HG02642 (cell line): ENCODE results near the gene ISG15.
"Not testable (repeated sequence)": the region's sequence is repeated elsewhere in the genome, so short reads cannot be mapped to it uniquely, and the experiment has no call there.

Experiments used
- ATAC-seq: cut with Tn5 transposase; IDR thresholded peaks from one replicate; pipeline ENCODE4 v1.9.1; 2021; ENCODE audit warnings: mild to moderate bottlenecking; ENCODE audit not compliant: unreplicated experiment, poor library complexity

Gene ISG15

GRCh38 chr1:1006305-1007159 lies 6.8 kb upstream of the ISG15 start:
- ATAC-seq = no peak

GRCh38 chr1:1010131-1010530 lies 3.2 kb upstream of the ISG15 start:
- ATAC-seq = not testable (repeated sequence)

GRCh38 chr1:1011396-1011949 lies 1.8 kb upstream of the ISG15 start:
- no peak for ATAC-seq

GRCh38 chr1:1012736-1013104 lies 577 bp upstream of the ISG15 start:
- peak; percentile 3 for ATAC-seq

- ATAC-seq = no peak
Measured at GRCh38 chr1:1013922-1014648, 788 bp downstream of the ISG15 start.

GRCh38 chr1:1014799-1015681 lies 1.7 kb downstream of the ISG15 start:
- no peak for ATAC-seq

GRCh38 chr1:1017397-1018320 lies 4.4 kb downstream of the ISG15 start:
- ATAC-seq = not testable (repeated sequence)

GRCh38 chr1:1018321-1018685 lies 5.0 kb downstream of the ISG15 start:
- ATAC-seq = not testable (repeated sequence)

GRCh38 chr1:1019122-1019999 lies 6.1 kb downstream of the ISG15 start:
- peak; percentile 71 for ATAC-seq

GRCh38 chr1:1020000-1020404 lies 6.7 kb downstream of the ISG15 start, which contains the start of gene AGRN:
AGRN (plus strand) TSS chr1:1020120; CDS start chr1:1020173, 53 bp downstream.
- peak; percentile 41 for ATAC-seq

GRCh38 chr1:1020415-1021009 lies 7.2 kb downstream of the ISG15 start:
- peak; percentile 14 for ATAC-seq

- no peak for ATAC-seq
Measured at GRCh38 chr1:1021010-1021919, 8.0 kb downstream of the ISG15 start.

GRCh38 chr1:1021920-1022259 lies 8.6 kb downstream of the ISG15 start:
- ATAC-seq = no peak

- ATAC-seq = no peak
Measured at GRCh38 chr1:1022302-1023009, 9.2 kb downstream of the ISG15 start.

- no peak for ATAC-seq
Measured at GRCh38 chr1:1023700-1024099, 10.4 kb downstream of the ISG15 start.

- ATAC-seq = no peak
Measured at GRCh38 chr1:1024149-1024770, 11.0 kb downstream of the ISG15 start.
